Chondrocyte (in vitro differentiated cells): ENCODE results near the gene KRTAP9-7. TPM values are rescaled to one million over a fixed set of nuclear protein-coding genes. Genes with fewer than 3 reads are reported as not detected.
"Not testable (repeated sequence)": the region's sequence is repeated elsewhere in the genome, so short reads cannot be mapped to it uniquely, and the experiment has no call there.

Experiments
- DNase-seq: peaks from one replicate; pipeline ENCODE4 v3.0.0; 2021; ENCODE audit warnings: mixed read lengths, low spot score
- H3K27ac Mint-ChIP-seq: one replicate; pipeline ENCODE4 v1.8.0; 2021; ENCODE audit warnings: mild to moderate bottlenecking, moderate library complexity, mixed read lengths; ENCODE audit not compliant: unreplicated experiment
- H3K27me3 Mint-ChIP-seq: 2 replicates; pipeline ENCODE4 v1.8.0; 2021; ENCODE audit warnings: low read depth, mixed read lengths
- H3K36me3 Mint-ChIP-seq: 2 replicates; pipeline ENCODE4 v1.8.0; 2021; ENCODE audit warnings: low read depth, mixed read lengths
- H3K4me1 Mint-ChIP-seq: 2 replicates; pipeline ENCODE4 v1.8.0; 2021; ENCODE audit warnings: low read depth, mild to moderate bottlenecking, mixed read lengths
- H3K4me3 Mint-ChIP-seq: one replicate; pipeline ENCODE4 v1.8.0; 2021; ENCODE audit warnings: mild to moderate bottlenecking, moderate library complexity, mixed read lengths; ENCODE audit not compliant: unreplicated experiment
- H3K9me3 Mint-ChIP-seq: 2 replicates; pipeline ENCODE4 v1.8.0; 2021; ENCODE audit warnings: low read depth, mixed read lengths
- total RNA-seq: library from RNA; stranded (reverse); gene quantifications from 3 replicates; pipeline ENCODE4 v1.2.1, GENCODE V29; 2021
- TF ChIP-seq, protein P1 (sequence below): fragments of 200-600 bp; sonication (generic); IDR thresholded peaks from 2 replicates; pipeline ENCODE4 v1.5.0; 2021; ENCODE audit warnings: antibody characterized with exemption, mild to moderate bottlenecking, moderate library complexity

KRTAP9-7 gene
- total RNA-seq, 1 donor from 2014 or later = not detected

DNA sequence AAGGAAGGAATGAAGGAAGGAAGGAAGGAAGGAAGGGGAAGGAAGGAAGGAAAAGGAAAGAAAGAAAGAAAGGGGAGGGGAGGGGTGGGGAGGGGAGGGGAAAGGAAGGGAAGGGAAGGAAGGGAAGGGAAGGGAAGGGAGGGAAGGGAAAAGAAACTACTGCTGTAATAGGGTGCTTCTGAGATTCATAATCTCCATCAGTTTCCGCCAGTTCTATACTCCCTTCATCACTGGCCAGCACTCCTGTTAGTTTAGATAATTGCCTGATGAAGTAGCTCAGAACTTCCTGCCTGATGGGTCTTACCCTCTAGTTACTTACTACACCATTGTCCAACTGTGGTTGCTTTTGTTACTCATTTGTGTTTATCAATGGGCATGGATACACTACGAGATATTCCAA, 12.3 kb upstream of the KRTAP9-7 start:
- TF ChIP-seq, protein P1, sequence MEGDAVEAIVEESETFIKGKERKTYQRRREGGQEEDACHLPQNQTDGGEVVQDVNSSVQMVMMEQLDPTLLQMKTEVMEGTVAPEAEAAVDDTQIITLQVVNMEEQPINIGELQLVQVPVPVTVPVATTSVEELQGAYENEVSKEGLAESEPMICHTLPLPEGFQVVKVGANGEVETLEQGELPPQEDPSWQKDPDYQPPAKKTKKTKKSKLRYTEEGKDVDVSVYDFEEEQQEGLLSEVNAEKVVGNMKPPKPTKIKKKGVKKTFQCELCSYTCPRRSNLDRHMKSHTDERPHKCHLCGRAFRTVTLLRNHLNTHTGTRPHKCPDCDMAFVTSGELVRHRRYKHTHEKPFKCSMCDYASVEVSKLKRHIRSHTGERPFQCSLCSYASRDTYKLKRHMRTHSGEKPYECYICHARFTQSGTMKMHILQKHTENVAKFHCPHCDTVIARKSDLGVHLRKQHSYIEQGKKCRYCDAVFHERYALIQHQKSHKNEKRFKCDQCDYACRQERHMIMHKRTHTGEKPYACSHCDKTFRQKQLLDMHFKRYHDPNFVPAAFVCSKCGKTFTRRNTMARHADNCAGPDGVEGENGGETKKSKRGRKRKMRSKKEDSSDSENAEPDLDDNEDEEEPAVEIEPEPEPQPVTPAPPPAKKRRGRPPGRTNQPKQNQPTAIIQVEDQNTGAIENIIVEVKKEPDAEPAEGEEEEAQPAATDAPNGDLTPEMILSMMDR = no peak
- Mint-ChIP-seq H3K27ac (no peak overlapping the region), H3K27me3 (peaks cover 16% of the 10 kb centered on the region), H3K9me3 (peaks cover 2% of the 10 kb centered on the region), H3K4me3 (no peak overlapping the region), H3K4me1 (no peaks in the 10 kb centered on the region), H3K36me3 (peaks cover 2% of the 10 kb centered on the region)
- no peak for DNase-seq

DNA sequence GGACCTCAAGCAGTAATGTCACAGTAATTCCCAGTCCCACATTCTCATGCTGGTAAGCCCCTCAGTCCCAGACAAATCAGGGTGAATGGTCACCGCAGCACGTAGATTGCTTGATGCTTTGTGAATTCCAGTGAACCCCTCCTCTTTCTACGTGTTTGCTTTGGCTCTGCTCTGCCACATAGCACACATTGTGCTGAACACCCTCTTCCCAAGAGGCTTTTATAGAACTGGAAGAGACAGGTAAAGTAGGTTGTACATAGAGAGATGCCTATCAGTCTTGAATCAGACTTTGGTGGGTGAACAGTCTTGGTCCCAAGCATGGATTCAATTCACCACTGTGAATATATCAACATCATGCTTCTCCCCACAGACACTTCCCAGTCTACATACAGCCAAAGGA, 10.9 kb upstream of the KRTAP9-7 start:
- Mint-ChIP-seq H3K4me1 (no peaks in the 10 kb centered on the region), H3K27ac (no peak overlapping the region), H3K27me3 (peaks cover 16% of the 10 kb centered on the region), H3K9me3 (peaks cover 2% of the 10 kb centered on the region), H3K36me3 (peaks cover 2% of the 10 kb centered on the region), H3K4me3 (no peak overlapping the region)
- TF ChIP-seq, protein P1 = no peak
- no peak for DNase-seq

DNA sequence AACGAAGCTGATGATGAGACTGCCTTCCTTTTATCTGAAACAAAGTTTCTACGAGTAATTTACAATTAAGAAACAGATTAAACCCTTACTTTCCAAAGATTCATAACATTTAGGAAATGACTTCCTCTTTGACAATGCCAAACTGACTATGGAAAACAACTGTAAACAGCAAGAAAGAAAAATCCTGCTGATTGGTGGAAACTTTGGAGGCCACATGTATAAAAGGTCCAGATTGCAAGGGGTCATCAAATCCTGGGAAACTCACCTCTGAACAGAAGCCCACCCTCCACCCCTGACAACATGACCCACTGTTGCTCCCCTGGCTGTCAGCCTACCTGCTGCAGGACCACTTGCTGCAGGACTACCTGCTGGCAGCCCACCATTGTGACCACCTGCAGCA, 10.4 kb upstream of the KRTAP9-7 start, which contains the start of gene KRTAP9-6:
Gene KRTAP9-6, plus strand, starts transcription at position 301 of the 400 bp plus-strand sequence. Its CDS starts 0 bp downstream, at position 301.
- Mint-ChIP-seq H3K9me3 (peaks cover 2% of the 10 kb centered on the region), H3K4me1 (no peaks in the 10 kb centered on the region), H3K4me3 (no peak within 1 kb of the TSS), H3K36me3 (peaks cover 2% of the 10 kb centered on the region), H3K27me3 (peaks cover 16% of the 10 kb centered on the region), H3K27ac (no peak within 1 kb of the TSS)
- TF ChIP-seq, protein P1 = no peak
- DNase-seq = no peak

DNA sequence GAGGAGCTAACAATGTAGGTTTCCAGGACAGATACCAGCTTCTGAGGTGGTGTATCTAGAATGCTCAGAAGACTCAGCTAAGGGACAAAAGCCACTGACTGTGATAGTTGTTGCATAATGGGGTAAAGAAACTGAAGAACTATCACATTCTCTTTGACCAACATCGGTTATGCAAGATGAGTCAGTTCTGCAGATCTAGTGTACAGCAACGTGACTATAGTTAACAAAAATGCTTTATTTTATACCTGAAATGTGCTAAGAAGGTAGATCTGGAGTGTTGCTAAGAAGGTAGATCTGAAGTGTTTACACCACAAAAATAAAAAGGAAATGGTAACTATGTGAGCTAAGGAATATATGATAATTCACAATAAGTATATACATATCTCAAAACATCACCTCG, 7.8 kb upstream of the KRTAP9-7 start:
- H3K36me3 Mint-ChIP-seq = peaks cover 2% of the 10 kb centered on the region
- TF ChIP-seq, protein P1 = no peak
- no peak for DNase-seq
- peaks cover 8% of the 10 kb centered on the region for H3K27me3 Mint-ChIP-seq
- no peak overlapping the region for H3K4me3 Mint-ChIP-seq
- no peaks in the 10 kb centered on the region for H3K4me1 Mint-ChIP-seq
- no peak overlapping the region for H3K27ac Mint-ChIP-seq
- H3K9me3 Mint-ChIP-seq = no peaks in the 10 kb centered on the region

DNA sequence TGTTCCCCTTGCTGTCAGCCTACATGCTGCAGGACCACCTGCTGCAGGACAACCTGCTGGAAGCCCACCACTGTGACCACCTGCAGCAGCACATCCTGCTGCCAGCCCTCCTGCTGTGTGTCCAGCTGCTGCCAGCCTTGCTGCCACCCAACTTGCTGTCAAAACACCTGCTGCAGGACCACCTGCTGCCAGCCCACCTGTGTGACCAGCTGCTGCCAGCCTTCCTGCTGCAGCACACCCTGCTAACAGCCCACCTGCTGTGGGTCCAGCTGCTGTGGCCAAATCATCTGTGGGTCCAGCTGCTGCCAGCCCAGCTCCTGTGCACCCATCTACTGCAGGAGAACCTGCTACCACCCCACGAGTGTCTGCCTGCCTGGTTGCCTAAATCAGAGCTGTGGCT, 4.2 kb upstream of the KRTAP9-7 start:
- not testable (repeated sequence) for H3K4me3 Mint-ChIP-seq, H3K27me3 Mint-ChIP-seq, H3K4me1 Mint-ChIP-seq, H3K36me3 Mint-ChIP-seq, H3K9me3 Mint-ChIP-seq, H3K27ac Mint-ChIP-seq, DNase-seq

DNA sequence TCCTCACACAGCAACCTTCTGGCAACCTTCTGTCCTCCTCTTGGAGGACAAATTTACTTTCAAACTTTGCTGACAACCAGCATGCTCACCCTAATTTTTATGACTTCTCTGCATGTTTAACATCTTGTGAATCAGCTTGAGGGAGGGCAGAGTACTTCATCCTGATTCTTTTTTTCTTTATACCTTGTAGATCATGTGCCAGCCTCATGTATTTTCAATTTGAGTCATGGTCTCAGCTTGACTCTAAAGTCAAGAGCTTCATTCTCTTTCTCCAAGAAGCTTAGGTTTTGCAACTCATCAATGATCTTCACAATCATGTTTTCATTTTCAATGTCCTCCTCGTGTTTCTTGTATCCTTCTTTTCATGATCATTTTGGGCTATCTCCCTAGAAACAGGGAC, 3.6 kb upstream of the KRTAP9-7 start:
- H3K4me1 Mint-ChIP-seq = no peaks in the 10 kb centered on the region
- no peaks in the 10 kb centered on the region for H3K36me3 Mint-ChIP-seq
- peaks cover 9% of the 10 kb centered on the region for H3K27me3 Mint-ChIP-seq
- H3K9me3 Mint-ChIP-seq = no peaks in the 10 kb centered on the region
- H3K4me3 Mint-ChIP-seq = no peak overlapping the region
- DNase-seq = no peak
- TF ChIP-seq, protein P1 = no peak
- no peak overlapping the region for H3K27ac Mint-ChIP-seq
